ENCODE results near the gene CHMP6. TPM values are rescaled to one million over a fixed set of nuclear protein-coding genes. Genes with fewer than 3 reads are reported as not detected.
A peak's percentile ranks its signal among the peaks of the same experiment; 100 is the strongest.

CHMP6 gene
- total and polyA plus RNA-seq, 4 experiments from 2014 or later: 36.7 to 48.7 (median 41.9) TPM

DNA sequence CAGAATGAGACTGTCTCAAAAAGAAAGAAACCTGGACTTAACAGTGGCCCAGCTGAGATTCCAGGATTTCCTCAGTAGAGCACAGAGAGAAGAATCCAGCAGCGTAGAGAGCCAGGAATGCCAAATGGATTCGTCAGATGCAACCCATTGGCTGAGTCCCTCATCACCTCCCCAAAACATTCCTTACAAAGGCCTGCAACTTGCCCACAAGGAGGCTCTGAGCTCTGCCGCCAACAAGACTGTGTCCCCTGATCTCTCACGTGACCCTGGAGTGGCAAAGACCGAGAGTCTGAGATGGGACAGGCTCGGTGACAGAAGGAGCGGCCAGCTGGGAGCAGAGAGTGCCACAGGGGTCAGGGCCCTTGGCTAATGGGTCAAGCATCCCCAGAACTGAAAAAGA is 6.9 kb upstream of the CHMP6 start:
- H3K27me3 ChIP-seq (ENCODE audit: insufficient read depth, low read length): no peaks in the 10 kb centered on the region
- intact Hi-C loops (cut with micrococcal nuclease): loop anchor here (10.0 kb wide), 1 partner anchor 410 kb away; no protein-coding TSS in a partner anchor
- H3K36me3 ChIP-seq (ENCODE audit: insufficient read depth, low read length): no peaks in the 10 kb centered on the region
- peaks cover 17% of the 10 kb centered on the region for H3K4me1 ChIP-seq (ENCODE audit: insufficient read depth, low read length)
- no peaks in the 10 kb centered on the region for H3K36me3 Mint-ChIP-seq
- ChIA-PET CTCF (ENCODE audit: partially characterized antibody) (interaction anchor here (4.6 kb wide), 1 partner anchor 557 kb away, joined by 21 read pairs; no protein-coding TSS in a partner anchor), POLR2A (ENCODE audit: partially characterized antibody) (no interaction called here)
- no peak overlapping the region for H3K27ac Mint-ChIP-seq
- peaks cover 6 to 23% (median 12%) of the 10 kb centered on the region in 4 donors for H3K4me1 Mint-ChIP-seq
- H3K9me3 Mint-ChIP-seq: peaks cover 0 to 3% (median 0%) of the 10 kb centered on the region in 8 donors
- peaks cover 11 to 16% of the 10 kb centered on the region in 2 donors for H3K27me3 Mint-ChIP-seq
- no peaks in the 10 kb centered on the region for H3K9me3 ChIP-seq (ENCODE audit: control insufficient read depth in 1 of 2, low read length in 2 of 2)
- H3K4me3 ChIP-seq (ENCODE audit: low read length in 2 of 2): no peak overlapping the region
- no peak overlapping the region for H3K27ac ChIP-seq (ENCODE audit: low read depth, low read length)
- no peak for DNase-seq
- H3K4me3 Mint-ChIP-seq: no peak overlapping the region

DNA sequence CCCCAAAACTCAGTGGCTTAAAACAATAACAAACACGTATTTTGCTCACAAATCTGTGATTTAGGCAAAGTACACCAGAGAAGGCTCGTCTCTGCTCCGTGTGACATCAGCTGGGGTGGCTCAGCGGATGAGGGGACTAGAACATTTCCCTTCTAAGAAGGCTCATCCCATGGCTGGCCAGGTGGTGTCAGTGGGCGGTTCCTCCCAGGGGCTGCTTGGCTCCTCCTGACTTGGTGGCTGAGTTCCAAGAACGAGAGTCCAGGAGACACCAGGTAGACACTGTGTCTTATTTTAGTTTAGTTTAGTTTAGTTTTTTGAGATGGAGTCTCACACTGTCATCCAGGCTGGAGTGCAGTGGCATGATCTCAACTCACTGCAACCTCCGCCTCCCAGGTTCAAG is 5.6 kb upstream of the CHMP6 start:
- H3K4me3 ChIP-seq (ENCODE audit: low read length in 2 of 2): no peak overlapping the region
- intact Hi-C loops (cut with micrococcal nuclease): loop anchor here (10.0 kb wide), 1 partner anchor 411 kb away; no protein-coding TSS in a partner anchor
- ChIA-PET POLR2A (ENCODE audit: partially characterized antibody) (no interaction called here), CTCF (ENCODE audit: partially characterized antibody) (interaction anchor here (0.9 kb wide), 1 partner anchor 115 kb away, joined by 3 read pairs; no protein-coding TSS in a partner anchor)
- Mint-ChIP-seq H3K4me1 (peaks cover 5 to 25% (median 8%) of the 10 kb centered on the region in 4 donors), H3K27me3 (peaks cover 4 to 8% of the 10 kb centered on the region in 2 donors), H3K27ac (no peak overlapping the region), H3K4me3 (no peak overlapping the region), H3K9me3 (peaks cover 0 to 3% (median 0%) of the 10 kb centered on the region in 8 donors), H3K36me3 (no peaks in the 10 kb centered on the region)
- H3K9me3 ChIP-seq (ENCODE audit: control insufficient read depth in 1 of 2, low read length in 2 of 2): no peaks in the 10 kb centered on the region
- H3K36me3 ChIP-seq (ENCODE audit: insufficient read depth, low read length): no peaks in the 10 kb centered on the region
- DNase-seq: no peak
- no peak overlapping the region for H3K27ac ChIP-seq (ENCODE audit: low read depth, low read length)
- no peaks in the 10 kb centered on the region for H3K27me3 ChIP-seq (ENCODE audit: insufficient read depth, low read length)
- peaks cover 17% of the 10 kb centered on the region for H3K4me1 ChIP-seq (ENCODE audit: insufficient read depth, low read length)

DNA sequence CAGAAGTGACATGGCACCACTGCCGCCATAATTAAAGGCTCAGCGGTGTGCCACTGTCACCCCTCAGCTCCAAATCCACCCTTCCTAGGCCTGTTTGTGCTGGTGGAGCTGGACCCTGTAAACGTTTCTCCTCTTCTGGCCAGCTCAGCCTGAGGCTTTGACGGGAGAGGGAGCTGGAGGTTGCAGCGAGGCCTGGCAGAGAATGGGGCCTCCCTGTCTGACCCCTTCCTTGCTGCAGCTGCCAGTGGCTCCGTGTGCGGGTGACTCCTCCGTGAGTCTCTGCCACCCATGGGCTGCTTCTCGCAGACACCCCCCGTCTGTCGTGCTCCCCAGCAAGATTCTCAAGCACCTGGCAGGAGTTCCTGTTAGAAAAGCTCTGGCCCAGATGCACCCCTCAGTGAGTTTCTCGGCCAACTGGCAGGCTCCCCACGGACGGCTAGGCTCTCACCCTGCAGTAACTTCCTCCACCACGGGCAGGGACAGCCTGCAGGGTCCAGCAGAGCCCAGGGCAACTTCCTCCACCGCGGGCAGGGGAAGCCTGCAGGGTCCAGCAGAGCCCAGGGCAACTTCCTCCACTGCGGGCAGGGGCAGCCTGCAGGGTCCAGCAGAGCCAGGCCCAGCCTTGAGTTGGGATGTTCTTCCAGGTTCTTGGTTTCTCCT is 4.7 kb upstream of the CHMP6 start:
- H3K27me3 ChIP-seq (ENCODE audit: insufficient read depth, low read length): no peaks in the 10 kb centered on the region
- DNase-seq: no peak
- H3K9me3 ChIP-seq (ENCODE audit: control insufficient read depth in 1 of 2, low read length in 2 of 2): no peaks in the 10 kb centered on the region
- peaks cover 5 to 22% (median 11%) of the 10 kb centered on the region in 4 donors for H3K4me1 Mint-ChIP-seq
- CTCF ChIA-PET (ENCODE audit: partially characterized antibody): interaction anchor here (0.7 to 1.3 kb wide), 3 partner anchors 115 to 787 kb away, joined by 3 to 4 read pairs (median 3); no protein-coding TSS in a partner anchor
- no peaks in the 10 kb centered on the region for H3K36me3 Mint-ChIP-seq
- H3K4me3 Mint-ChIP-seq: no peak overlapping the region
- no peak overlapping the region for H3K27ac ChIP-seq (ENCODE audit: low read depth, low read length)
- POLR2A ChIA-PET (ENCODE audit: partially characterized antibody): no interaction called here
- H3K36me3 ChIP-seq (ENCODE audit: insufficient read depth, low read length): no peaks in the 10 kb centered on the region
- H3K9me3 Mint-ChIP-seq: peaks cover 0 to 3% (median 0%) of the 10 kb centered on the region in 8 donors
- no peak overlapping the region for H3K4me3 ChIP-seq (ENCODE audit: low read length in 2 of 2)
- peaks cover 19% of the 10 kb centered on the region for H3K4me1 ChIP-seq (ENCODE audit: insufficient read depth, low read length)
- intact Hi-C loops (cut with micrococcal nuclease): loop anchor here (10.0 kb wide), 1 partner anchor 412 kb away; no protein-coding TSS in a partner anchor
- H3K27me3 Mint-ChIP-seq: peaks cover 4 to 8% of the 10 kb centered on the region in 2 donors
- no peak overlapping the region for H3K27ac Mint-ChIP-seq

DNA sequence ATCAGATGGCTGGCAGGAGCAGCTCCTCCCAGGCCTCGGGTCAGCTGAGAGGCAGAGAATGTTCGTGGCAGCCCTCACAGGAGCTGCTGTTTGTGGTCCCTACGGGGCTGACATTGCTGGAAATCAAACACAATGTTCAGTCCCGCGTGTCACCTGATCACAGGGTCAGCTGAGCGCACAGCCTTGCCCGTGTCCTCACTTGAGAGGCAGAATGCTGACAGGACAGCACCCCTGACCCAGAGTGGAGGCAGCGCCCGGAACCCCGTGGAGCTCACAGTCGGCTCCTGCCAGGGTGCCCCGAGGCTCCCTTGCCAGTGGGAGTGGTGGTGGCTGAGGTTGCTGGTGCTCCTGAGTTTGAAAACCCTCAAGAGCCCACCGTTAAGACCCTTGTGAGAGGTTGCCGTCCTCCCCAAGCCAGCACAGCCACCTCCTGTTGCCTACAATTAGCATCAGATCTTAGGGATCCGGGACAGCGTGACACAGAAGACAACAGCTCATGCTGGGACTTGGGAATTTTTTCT is 3.6 kb upstream of the CHMP6 start:
- CTCF ChIA-PET (ENCODE audit: partially characterized antibody): interaction anchor here (0.7 to 1.7 kb wide), 11 partner anchors 9 to 561 kb away, joined by 3 to 11 read pairs (median 3); no protein-coding TSS in a partner anchor
- no peaks in the 10 kb centered on the region for H3K36me3 ChIP-seq (ENCODE audit: insufficient read depth, low read length)
- Mint-ChIP-seq H3K9me3 (peaks cover 0 to 1% (median 0%) of the 10 kb centered on the region in 8 donors), H3K4me1 (peaks cover 9 to 27% (median 15%) of the 10 kb centered on the region in 4 donors), H3K36me3 (peaks cover 0 to 2% of the 10 kb centered on the region in 2 donors), H3K27me3 (peaks cover 2 to 5% of the 10 kb centered on the region in 2 donors), H3K27ac (peak overlapping the region in 1 of 7 donors; percentile 59), H3K4me3 (no peak overlapping the region)
- POLR2A ChIA-PET (ENCODE audit: partially characterized antibody): interaction anchor here (1.0 to 1.8 kb wide), 2 partner anchors 30 to 534 kb away, joined by 3 to 6 read pairs; no protein-coding TSS in a partner anchor
- intact Hi-C loops (cut with micrococcal nuclease): loop anchor here (2.0 to 10.0 kb wide), 2 partner anchors 31 to 413 kb away; no protein-coding TSS in a partner anchor
- no peak overlapping the region for H3K27ac ChIP-seq (ENCODE audit: low read depth, low read length)
- H3K9me3 ChIP-seq (ENCODE audit: control insufficient read depth in 1 of 2, low read length in 2 of 2): no peaks in the 10 kb centered on the region
- DNase-seq: no peak
- no peak overlapping the region for H3K4me3 ChIP-seq (ENCODE audit: low read length in 2 of 2)
- no peaks in the 10 kb centered on the region for H3K27me3 ChIP-seq (ENCODE audit: insufficient read depth, low read length)
- peaks cover 25% of the 10 kb centered on the region for H3K4me1 ChIP-seq (ENCODE audit: insufficient read depth, low read length)

DNA sequence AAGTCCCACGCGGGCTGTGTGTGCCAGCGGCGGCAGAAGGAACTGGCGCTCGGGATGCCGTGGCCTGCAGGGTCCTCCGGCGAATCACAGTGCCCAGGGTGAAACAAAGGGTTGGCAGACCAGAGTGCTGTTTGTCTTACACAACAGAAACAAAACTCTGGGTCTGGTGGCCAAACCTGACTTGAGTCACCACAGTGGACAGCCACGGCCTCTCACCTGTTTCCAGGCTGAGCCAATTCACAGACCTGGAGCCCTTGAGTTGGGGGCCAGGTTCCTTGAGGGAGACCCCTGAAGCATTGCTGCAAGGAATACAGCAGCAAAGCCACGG is 2.1 kb upstream of the CHMP6 start:
- intact Hi-C loops (cut with micrococcal nuclease): loop anchor here (1.0 to 10.0 kb wide), 4 partner anchors 29 to 415 kb away; no protein-coding TSS in a partner anchor
- POLR2A ChIA-PET (ENCODE audit: partially characterized antibody): interaction anchor here (1.0 to 1.8 kb wide), 2 partner anchors 28 to 34 kb away, joined by 4 to 6 read pairs; no protein-coding TSS in a partner anchor
- Mint-ChIP-seq H3K4me3 (peak overlapping the region in 5 of 8 donors; percentile 26 to 84 (median 48)), H3K9me3 (peaks cover 0 to 1% (median 0%) of the 10 kb centered on the region in 8 donors), H3K27ac (peak overlapping the region in 1 of 7 donors; percentile 82), H3K36me3 (peaks cover 0 to 5% of the 10 kb centered on the region in 2 donors), H3K4me1 (peaks cover 9 to 34% (median 21%) of the 10 kb centered on the region in 4 donors), H3K27me3 (peaks cover 2 to 3% of the 10 kb centered on the region in 2 donors)
- no peaks in the 10 kb centered on the region for H3K36me3 ChIP-seq (ENCODE audit: insufficient read depth, low read length)
- CTCF ChIA-PET (ENCODE audit: partially characterized antibody): interaction anchor here (0.6 to 1.7 kb wide), 12 partner anchors 16 to 563 kb away, joined by 3 to 11 read pairs (median 4); no protein-coding TSS in a partner anchor
- H3K9me3 ChIP-seq (ENCODE audit: control insufficient read depth in 1 of 2, low read length in 2 of 2): no peaks in the 10 kb centered on the region
- no peak overlapping the region for H3K27ac ChIP-seq (ENCODE audit: low read depth, low read length)
- H3K4me1 ChIP-seq (ENCODE audit: insufficient read depth, low read length): peaks cover 33% of the 10 kb centered on the region
- H3K27me3 ChIP-seq (ENCODE audit: insufficient read depth, low read length): no peaks in the 10 kb centered on the region
- DNase-seq: no peak
- H3K4me3 ChIP-seq (ENCODE audit: low read length in 2 of 2): no peak overlapping the region

DNA sequence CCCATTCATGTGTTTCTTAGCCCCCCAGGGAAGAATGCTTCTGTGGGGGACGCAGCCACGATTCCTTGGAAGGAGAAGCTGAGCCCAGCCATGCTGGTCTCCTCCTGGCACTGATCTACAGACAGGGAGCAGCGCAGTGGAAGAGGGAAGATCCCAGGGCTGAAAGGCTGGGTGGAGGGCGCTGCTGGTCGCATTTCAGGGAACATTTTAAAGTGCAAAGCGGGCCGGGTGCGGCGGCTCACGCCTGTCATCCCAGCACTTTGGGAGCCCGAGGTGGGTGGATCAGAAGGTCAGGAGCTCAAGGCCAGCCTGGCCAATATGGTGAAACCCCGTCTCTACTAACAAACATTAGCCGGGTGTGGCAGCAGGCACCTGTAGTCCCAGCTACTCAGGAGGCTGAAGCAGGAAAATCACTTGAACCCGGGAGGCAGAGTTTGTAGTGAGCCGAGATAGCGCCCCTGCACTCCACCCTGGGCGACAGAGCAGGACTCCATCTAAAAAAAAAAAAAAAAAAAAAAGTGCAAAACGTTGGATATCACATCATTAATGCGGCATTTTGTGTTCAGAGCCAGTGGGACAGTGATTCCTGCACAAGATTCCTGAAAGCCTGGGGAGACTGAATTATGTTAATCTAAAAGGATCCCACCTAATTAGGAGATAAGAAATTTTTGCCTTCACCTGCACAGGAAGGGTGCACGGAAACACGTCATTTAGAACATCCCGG is 558 bp upstream of the CHMP6 start:
- Mint-ChIP-seq H3K4me1 (peaks cover 9 to 34% (median 21%) of the 10 kb centered on the region in 4 donors), H3K27me3 (peaks cover 0 to 1% of the 10 kb centered on the region in 2 donors), H3K4me3 (peak overlapping the region; percentile 79 to 86 (median 84)), H3K27ac (peak overlapping the region; percentile 66 to 91 (median 86)), H3K9me3 (peaks cover 0 to 1% (median 0%) of the 10 kb centered on the region in 8 donors), H3K36me3 (peaks cover 6 to 16% of the 10 kb centered on the region in 2 donors)
- H3K9me3 ChIP-seq (ENCODE audit: control insufficient read depth in 1 of 2, low read length in 2 of 2): no peaks in the 10 kb centered on the region
- H3K4me1 ChIP-seq (ENCODE audit: insufficient read depth, low read length): peaks cover 33% of the 10 kb centered on the region
- DNase-seq: no peak
- ChIA-PET POLR2A (ENCODE audit: partially characterized antibody) (interaction anchor here (0.7 to 2.7 kb wide), 5 partner anchors 28 to 618 kb away, joined by 3 to 25 read pairs (median 3); no protein-coding TSS in a partner anchor), CTCF (ENCODE audit: partially characterized antibody) (interaction anchor here (0.6 to 1.3 kb wide), 3 partner anchors 27 to 564 kb away, joined by 3 to 4 read pairs (median 4); no protein-coding TSS in a partner anchor)
- peak overlapping the region; percentile 70 for H3K27ac ChIP-seq (ENCODE audit: low read depth, low read length)
- peak overlapping the region; percentile 30 to 63 for H3K4me3 ChIP-seq (ENCODE audit: low read length in 2 of 2)
- intact Hi-C loops (cut with micrococcal nuclease): no loop called here
- peaks cover 6% of the 10 kb centered on the region for H3K36me3 ChIP-seq (ENCODE audit: insufficient read depth, low read length)
- no peaks in the 10 kb centered on the region for H3K27me3 ChIP-seq (ENCODE audit: insufficient read depth, low read length)
